Mesothelial cell of epicardium (in vitro differentiated cells): ENCODE measurements around the gene EXOSC7. TPM values are rescaled to one million over a fixed set of nuclear protein-coding genes. Genes with fewer than 3 reads are reported as not detected.

Experiments
- DNase-seq, 2 experiments: peaks; one replicate each; pipeline ENCODE4 v3.0.0; 2021; ENCODE audit warnings: low spot score in 2 of 2; ENCODE audit not compliant: unreplicated experiment in 2 of 2
- H3K27ac Mint-ChIP-seq: 2 replicates; pipeline ENCODE4 v1.8.0; 2021; ENCODE audit warnings: mixed read lengths
- H3K27me3 Mint-ChIP-seq: 2 replicates; pipeline ENCODE4 v1.8.0; 2021; ENCODE audit warnings: low read depth, mixed read lengths
- H3K36me3 Mint-ChIP-seq: 2 replicates; pipeline ENCODE4 v1.8.0; 2021; ENCODE audit warnings: mixed read lengths
- H3K4me1 Mint-ChIP-seq: 2 replicates; pipeline ENCODE4 v1.8.0; 2021; ENCODE audit warnings: mixed read lengths
- H3K4me3 Mint-ChIP-seq: 2 replicates; pipeline ENCODE4 v1.8.0; 2021; ENCODE audit warnings: mild to moderate bottlenecking, moderate library complexity, mixed read lengths
- H3K9me3 Mint-ChIP-seq: 2 replicates; pipeline ENCODE4 v1.8.0; 2021; ENCODE audit warnings: mixed read lengths
- CTCF ChIP-seq: fragments of 200-600 bp; sonication (generic); IDR thresholded peaks from one replicate; pipeline ENCODE4 v1.5.0; 2021; ENCODE audit warnings: antibody characterized with exemption; ENCODE audit not compliant: unreplicated experiment
- total RNA-seq: library from RNA; stranded (reverse); gene quantifications from 3 replicates; pipeline ENCODE4 v1.2.1, GENCODE V29; 2021

Gene EXOSC7
- total RNA-seq, 1 donor from 2014 or later: 53.6 TPM

GRCh38 chr3:45035441-45036301 is 59.6 kb downstream of the EXOSC7 start:
- Mint-ChIP-seq H3K27me3 (peaks cover 62% of the 10 kb centered on the region), H3K4me1 (peaks cover 11% of the 10 kb centered on the region), H3K36me3 (no peaks in the 10 kb centered on the region), H3K9me3 (no peaks in the 10 kb centered on the region), H3K27ac (no peak overlapping the region), H3K4me3 (peak overlapping the region; percentile 64)
- no peak for TF ChIP-seq CTCF
- DNase-seq: no peak

- H3K27me3 Mint-ChIP-seq: peaks cover 53% of the 10 kb centered on the region
- peak overlapping the region; percentile 51 for H3K4me3 Mint-ChIP-seq
- TF ChIP-seq CTCF: peak; percentile 85
- H3K27ac Mint-ChIP-seq: no peak overlapping the region
- peak; percentile 63 to 89 for DNase-seq
- peaks cover 11% of the 10 kb centered on the region for H3K4me1 Mint-ChIP-seq
- no peaks in the 10 kb centered on the region for H3K9me3 Mint-ChIP-seq
- H3K36me3 Mint-ChIP-seq: no peaks in the 10 kb centered on the region
Measured at GRCh38 chr3:45037720-45038455, 61.8 kb downstream of the EXOSC7 start.

- H3K27me3 Mint-ChIP-seq: peaks cover 16% of the 10 kb centered on the region
- H3K9me3 Mint-ChIP-seq: no peaks in the 10 kb centered on the region
- no peak overlapping the region for H3K4me3 Mint-ChIP-seq
- no peak for DNase-seq
- H3K36me3 Mint-ChIP-seq: no peaks in the 10 kb centered on the region
- TF ChIP-seq CTCF: no peak
- H3K27ac Mint-ChIP-seq: no peak overlapping the region
- H3K4me1 Mint-ChIP-seq: peaks cover 6% of the 10 kb centered on the region
Measured at GRCh38 chr3:45041666-45042065, 65.6 kb downstream of the EXOSC7 start.

- no peak for TF ChIP-seq CTCF
- no peaks in the 10 kb centered on the region for H3K36me3 Mint-ChIP-seq
Measured at GRCh38 chr3:45042162-45042561, 66.1 kb downstream of the EXOSC7 start.

GRCh38 chr3:45043728-45044299 is 67.8 kb downstream of the EXOSC7 start:
- DNase-seq: no peak
- Mint-ChIP-seq H3K4me1 (peaks cover 3% of the 10 kb centered on the region), H3K36me3 (no peaks in the 10 kb centered on the region), H3K27me3 (peaks cover 9% of the 10 kb centered on the region), H3K4me3 (no peak overlapping the region), H3K9me3 (no peaks in the 10 kb centered on the region), H3K27ac (no peak overlapping the region)
- TF ChIP-seq CTCF: no peak

More at GRCh38 chr3:45042162-45042561, 66.1 kb downstream of the EXOSC7 start:
- Mint-ChIP-seq H3K4me3 (no peak overlapping the region), H3K27me3 (peaks cover 11% of the 10 kb centered on the region), H3K27ac (no peak overlapping the region), H3K4me1 (peaks cover 3% of the 10 kb centered on the region), H3K9me3 (no peaks in the 10 kb centered on the region)
- DNase-seq: no peak
